IMR-90 (cell line): ENCODE measurements around the gene MFAP4. TPM values are rescaled to one million over a fixed set of nuclear protein-coding genes. Genes with fewer than 3 reads are reported as not detected.

Experiments
- ATAC-seq: fragments of 200-7000 bp; cut with Tn5 transposase; 2 replicates; pipeline ENCODE4 v1.9.1; 2020; ENCODE audit warnings: low read depth, mild to moderate bottlenecking, moderate library complexity
- BruUV-seq: library from RNA; stranded (reverse); fragments of 400-500 nt; replicated peaks from 2 replicates; lab custom pipeline; 2021; lab: Mats Ljungman, UMichigan
- CTCF ChIA-PET: fragments of 300-600 bp; formaldehyde crosslinking; extraction: SDS; loops from one replicate; lab custom pipeline; 2021; ENCODE audit warnings: antibody characterized with exemption; lab: Yijun Ruan, JAX
- POLR2A ChIA-PET: fragments of 300-600 bp; sonication (Branson Sonifier 250); formaldehyde crosslinking; loops from one replicate; lab custom pipeline; 2022; ENCODE audit warnings: antibody characterized with exemption; ENCODE audit not compliant: unreplicated experiment; lab: Charles Lee
- DNase-seq: peaks from one replicate; pipeline ENCODE4 v3.0.0; 2013
- H2AFZ ChIP-seq: replicated peaks from 2 replicates; pipeline ENCODE3; 2013; ENCODE audit warnings: low read length, mild to moderate bottlenecking; ENCODE audit not compliant: poor library complexity
- H2AK5ac ChIP-seq: 2 replicates; pipeline ENCODE4 v1.6.1; 2013; ENCODE audit warnings: low read depth, low read length, inconsistent platforms
- H2AK9ac ChIP-seq: replicated peaks from 2 replicates; pipeline ENCODE3; 2013; ENCODE audit warnings: mild to moderate bottlenecking, low read depth, low read length, moderate library complexity; ENCODE audit not compliant: poor library complexity
- H2BK120ac ChIP-seq: 2 replicates; pipeline ENCODE4 v1.6.1; 2013; ENCODE audit warnings: low read depth, low read length, inconsistent platforms
- H2BK15ac ChIP-seq: 3 replicates; pipeline ENCODE4 v1.6.1; 2013; ENCODE audit warnings: low read depth, low read length, inconsistent platforms
- H2BK20ac ChIP-seq: 2 replicates; pipeline ENCODE4 v1.6.1; 2013; ENCODE audit warnings: low read depth, mild to moderate bottlenecking, inconsistent platforms, low read length, moderate library complexity
- H2BK5ac ChIP-seq: 2 replicates; pipeline ENCODE4 v1.6.1; 2013; ENCODE audit warnings: mild to moderate bottlenecking, low read depth, low read length, inconsistent platforms; ENCODE audit not compliant: poor library complexity, severe bottlenecking
- H3K14ac ChIP-seq: replicated peaks from 2 replicates; pipeline ENCODE4 v1.6.1; 2013; ENCODE audit warnings: low read depth, low read length, inconsistent platforms
- H3K18ac ChIP-seq: 2 replicates; pipeline ENCODE4 v1.6.1; 2013; ENCODE audit warnings: low read depth, low read length, control low read depth
- H3K23ac ChIP-seq: 2 replicates; pipeline ENCODE4 v1.6.1; 2013; ENCODE audit warnings: low read depth, low read length, inconsistent platforms
- H3K27ac ChIP-seq: 2 replicates; pipeline ENCODE4 v1.5.1; 2013; ENCODE audit warnings: mild to moderate bottlenecking, control low read depth, low read length; ENCODE audit not compliant: insufficient read depth
- H3K27me3 ChIP-seq: 2 replicates; pipeline ENCODE4 v1.6.1; 2013; ENCODE audit warnings: low read length; ENCODE audit not compliant: control insufficient read depth, insufficient read depth
- H3K36me3 ChIP-seq: 2 replicates; pipeline ENCODE4 v1.6.1; 2013; ENCODE audit warnings: low read length, mixed read lengths; ENCODE audit not compliant: control insufficient read depth, insufficient read depth
- H3K4ac ChIP-seq: 2 replicates; pipeline ENCODE4 v1.6.1; 2013; ENCODE audit warnings: low read depth, low read length, inconsistent platforms
- H3K4me1 ChIP-seq: 2 replicates; pipeline ENCODE4 v1.6.1; 2013; ENCODE audit warnings: low read length, mixed read lengths; ENCODE audit not compliant: control insufficient read depth, insufficient read depth
- H3K4me2 ChIP-seq: 2 replicates; pipeline ENCODE4 v1.6.1; 2013; ENCODE audit warnings: low read depth, mild to moderate bottlenecking, control low read depth, low read length, moderate library complexity
- H3K4me3 ChIP-seq: 2 replicates; pipeline ENCODE4 v1.5.1; 2013; ENCODE audit warnings: low read depth, mild to moderate bottlenecking, control low read depth, low read length, moderate library complexity; ENCODE audit not compliant: insufficient read depth
- H3K56ac ChIP-seq: 2 replicates; pipeline ENCODE4 v1.6.1; 2013; ENCODE audit warnings: low read length, inconsistent platforms; ENCODE audit not compliant: insufficient read depth; ENCODE audit errors: extremely low read depth
- H3K79me1 ChIP-seq, 2 experiments: 2 replicates each; pipeline ENCODE4 v1.6.1; 2013; ENCODE audit warnings: low read length in 2 of 2, inconsistent platforms in 1 of 2, low read depth in 1 of 2
- H3K9ac ChIP-seq: 2 replicates; pipeline ENCODE4 v1.6.1; 2013; ENCODE audit warnings: low read depth, low read length, control low read depth
- H3K9me1 ChIP-seq: 2 replicates; pipeline ENCODE4 v1.6.1; 2013; ENCODE audit warnings: low read length, inconsistent platforms; ENCODE audit not compliant: insufficient read depth
- H3K9me3 ChIP-seq: 2 replicates; pipeline ENCODE4 v1.6.1; 2013; ENCODE audit warnings: low read length; ENCODE audit not compliant: control insufficient read depth, insufficient read depth
- H4K20me1 ChIP-seq: 2 replicates; pipeline ENCODE4 v1.6.1; 2013; ENCODE audit warnings: low read length, inconsistent platforms; ENCODE audit not compliant: insufficient read depth
- H4K5ac ChIP-seq: 2 replicates; pipeline ENCODE4 v1.6.1; 2013; ENCODE audit warnings: mild to moderate bottlenecking, low read depth, low read length, control low read depth
- H4K8ac ChIP-seq, 2 experiments: 2 replicates each; pipeline ENCODE4 v1.6.1; 2013; ENCODE audit warnings: low read depth in 2 of 2, low read length in 2 of 2, control low read depth in 1 of 2, inconsistent platforms in 1 of 2
- H4K91ac ChIP-seq: 2 replicates; pipeline ENCODE4 v1.6.1; 2013; ENCODE audit warnings: low read depth, low read length, inconsistent platforms; ENCODE audit not compliant: insufficient read depth
- BHLHE40 ChIP-seq: fragments of 150-350 bp; IDR thresholded peaks from 2 replicates; pipeline ENCODE4 v1.6.1; 2016; ENCODE audit warnings: mild to moderate bottlenecking, low read depth, low read length
- CEBPB ChIP-seq: IDR thresholded peaks from 2 replicates; pipeline ENCODE4 v1.6.1; 2012; ENCODE audit warnings: low read depth, low read length, improper control_type of control experiment
- CHD1 ChIP-seq: IDR thresholded peaks from 2 replicates; pipeline ENCODE4 v1.6.1; 2012; ENCODE audit warnings: low read depth, low read length, improper control_type of control experiment
- CTCF ChIP-seq: conservative IDR thresholded peaks from 2 replicates; pipeline ENCODE4 v1.5.1; 2012; ENCODE audit warnings: mild to moderate bottlenecking, low read depth, low read length, improper control_type of control experiment
- ELK1 ChIP-seq: fragments of 150-350 bp; IDR thresholded peaks from 2 replicates; pipeline ENCODE4 v1.6.1; 2016; ENCODE audit warnings: low read depth, mild to moderate bottlenecking, low read length, moderate library complexity, borderline replicate concordance
- FOS ChIP-seq: fragments of 150-350 bp; IDR thresholded peaks from 2 replicates; pipeline ENCODE4 v1.6.1; 2016; ENCODE audit warnings: low read depth, low read length
- MAFK ChIP-seq: IDR thresholded peaks from 2 replicates; pipeline ENCODE4 v1.6.1; 2012; ENCODE audit warnings: low read depth, low read length, improper control_type of control experiment
- MAZ ChIP-seq: IDR thresholded peaks from 2 replicates; pipeline ENCODE4 v1.6.1; 2012; ENCODE audit warnings: low read depth, mild to moderate bottlenecking, low read length, improper control_type of control experiment, moderate library complexity, borderline replicate concordance
- MXI1 ChIP-seq: IDR thresholded peaks from 2 replicates; pipeline ENCODE4 v1.6.1; 2012; ENCODE audit warnings: low read depth, mild to moderate bottlenecking, low read length, moderate library complexity, borderline replicate concordance
- NFE2L2 ChIP-seq: fragments of 150-350 bp; IDR thresholded peaks from 2 replicates; pipeline ENCODE4 v1.6.1; 2016; ENCODE audit warnings: low read depth, mild to moderate bottlenecking, low read length
- POLR2A ChIP-seq: IDR thresholded peaks from 2 replicates; pipeline ENCODE4 v1.6.1; 2012; ENCODE audit warnings: mild to moderate bottlenecking, low read depth, low read length
- RAD21 ChIP-seq: IDR thresholded peaks from 2 replicates; pipeline ENCODE4 v1.6.1; 2012; ENCODE audit warnings: low read length, improper control_type of control experiment
- RCOR1 ChIP-seq: IDR thresholded peaks from 2 replicates; pipeline ENCODE4 v1.6.1; 2012; ENCODE audit warnings: mild to moderate bottlenecking, low read length, improper control_type of control experiment; ENCODE audit not compliant: insufficient replicate concordance
- RFX5 ChIP-seq: IDR thresholded peaks from 2 replicates; pipeline ENCODE4 v1.8.0; 2012; ENCODE audit warnings: low read depth, mild to moderate bottlenecking, low read length, moderate library complexity
- SMC3 ChIP-seq: fragments of 150-350 bp; IDR thresholded peaks from 2 replicates; pipeline ENCODE4 v1.6.1; 2016; ENCODE audit warnings: low read depth, mild to moderate bottlenecking, antibody characterized with exemption, low read length, moderate library complexity
- USF2 ChIP-seq: fragments of 150-350 bp; IDR thresholded peaks from 2 replicates; pipeline ENCODE4 v1.6.1; 2017; ENCODE audit warnings: mild to moderate bottlenecking, antibody characterized with exemption, low read length, low read depth
- WGBS, 2 experiments: methylation state at CpG; one replicate each; pipeline versions ENCODE4 v1.1.5 to v1.1.7; 2013; ENCODE audit warnings: missing lambda C conversion rate in 2 of 2; ENCODE audit not compliant: insufficient read length in 1 of 2; ENCODE audit errors: extremely low coverage in 2 of 2; 5-methylcytosine and 5-hydroxymethylcytosine counted together
- dilution Hi-C: fragments of 300-500 bp; cut with HindIII; formaldehyde crosslinking; loops from one replicate; pipeline ENCODE4 v1.14.3; 2018; ENCODE audit warnings: low sequenced_read_pairs; ENCODE audit not compliant: unreplicated experiment
- in situ Hi-C: fragments of 300-500 bp; cut with MboI; formaldehyde crosslinking; loops from 3 replicates; pipeline ENCODE4 v1.14.3; 2019; ENCODE audit warnings: low sequenced_read_pairs, inconsistent platforms, mixed read lengths
- intact Hi-C: fragments of 100-400 bp; cut with micrococcal nuclease; formaldehyde crosslinking; loops from 2 replicates; pipeline ENCODE4 v1.10.0; 2022
- polyA plus RNA-seq, 3 experiments: library from polyadenylated mRNA; depleted of rRNA; stranded (reverse); fragments of >200 nt; gene quantifications; 2 replicates each; pipeline ENCODE4 v1.2.3, GENCODE V29; 2012; ENCODE audit warnings: low replicate concordance in 1 of 3
- total RNA-seq: library from RNA; depleted of rRNA; stranded (reverse); fragments of >200 nt; gene quantifications from 2 replicates; pipeline ENCODE4 v1.2.3, GENCODE V29; 2012

The MFAP4 gene
- total and polyA plus RNA-seq, 2 of the 4 experiments (the other 2 are of a cell fraction): 7.0 to 71.6 TPM

- BruUV-seq: no TSS peak
- H3K27ac ChIP-seq: no peak overlapping the region
- dilution Hi-C loops: no loop called here
Observed at GRCh38 chr17:19342611-19343255, 44.3 kb downstream of the MFAP4 start.

More at GRCh38 chr17:19342611-19343255, 44.3 kb downstream of the MFAP4 start:
- no peak overlapping the region for H3K4ac ChIP-seq
- no peak overlapping the region for H3K18ac ChIP-seq
- ChIA-PET POLR2A (no interaction called here), CTCF (no interaction called here)
- ATAC-seq: no peak
- H3K56ac ChIP-seq: no peak overlapping the region
- no peak overlapping the region for H2BK15ac ChIP-seq
- H2BK20ac ChIP-seq: no peak overlapping the region
- H3K4me3 ChIP-seq: no peak overlapping the region
- no peak overlapping the region for H2AK9ac ChIP-seq
- in situ Hi-C loops: no loop called here
- H3K9ac ChIP-seq: no peak overlapping the region
- H2BK120ac ChIP-seq: no peak overlapping the region
- H3K9me1 ChIP-seq: peaks cover 26% of the 10 kb centered on the region
- no peaks in the 10 kb centered on the region for H3K9me3 ChIP-seq
- H3K4me2 ChIP-seq: no peak overlapping the region
- H3K27me3 ChIP-seq: no peaks in the 10 kb centered on the region
- H2BK5ac ChIP-seq: no peak overlapping the region
- H4K91ac ChIP-seq: no peak overlapping the region
- H4K20me1 ChIP-seq: peaks cover 8% of the 10 kb centered on the region
- no peak for DNase-seq
- H3K4me1 ChIP-seq: peaks cover 26% of the 10 kb centered on the region
- H4K5ac ChIP-seq: no peak overlapping the region
- no peak overlapping the region for H3K14ac ChIP-seq
- H2AFZ ChIP-seq: peak overlapping the region; percentile 16
- H3K23ac ChIP-seq: no peak overlapping the region
- no peaks in the 10 kb centered on the region for H3K36me3 ChIP-seq
- intact Hi-C loops: no loop called here
- no CpG with 5 or more reads among the region's 7 CpGs for WGBS, 2 experiments
- peaks cover 0 to 2% of the 10 kb centered on the region in 2 experiments; a peak in 1 of 4 replicates for H3K79me1 ChIP-seq
- H2AK5ac ChIP-seq: peak overlapping the region; percentile 27; the same call in 1 of the 2 replicates
- H4K8ac ChIP-seq: no peak overlapping the region
- TF ChIP-seq MAFK (no peak), RCOR1 (no peak), RAD21 (no peak), MXI1 (no peak), BHLHE40 (no peak), CHD1 (no peak), FOS (no peak), POLR2A (no peak), CTCF (no peak), SMC3 (no peak), ELK1 (no peak), RFX5 (no peak), USF2 (no peak), NFE2L2 (no peak), MAZ (no peak), CEBPB (no peak)
